HCT116 (cell line): ENCODE data around the gene PLEKHM1. TPM values are rescaled to one million over a fixed set of nuclear protein-coding genes. Genes with fewer than 3 reads are reported as not detected.
A peak's percentile ranks its signal among the peaks of the same experiment; 100 is the strongest.

Experiments used
- ATAC-seq: fragments of 200-7000 bp; cut with Tn5 transposase; 2 replicates; pipeline ENCODE4 v1.9.1; 2020; ENCODE audit warnings: mild to moderate bottlenecking, moderate library complexity
- BruUV-seq: library from RNA; stranded (reverse); fragments of 400-500 nt; replicated peaks from 2 replicates; lab custom pipeline; 2021; lab: Mats Ljungman, UMichigan
- CTCF ChIA-PET: fragments of 300-600 bp; sonication (Branson Sonifier 250); formaldehyde crosslinking; loops from one replicate; lab custom pipeline; 2021; ENCODE audit warnings: antibody characterized with exemption; lab: Charles Lee
- POLR2A ChIA-PET: fragments of 300-600, 350-600 bp; sonication (Branson Sonifier 250); formaldehyde crosslinking; loops from one replicate; lab custom pipeline; 2021; ENCODE audit warnings: antibody characterized with exemption; lab: Charles Lee
- RAD21 ChIA-PET, 2 experiments: fragments of 300-600 bp; sonication (Branson Sonifier 250); formaldehyde crosslinking; loops; one replicate each; lab custom pipeline; 2023; ENCODE audit warnings: low total read pairs in 2 of 2; ENCODE audit not compliant: uncharacterized antibody in 2 of 2, unreplicated experiment in 2 of 2, low non-redundant PET in 1 of 2; lab: Charles Lee
- DNase-seq: peaks from one replicate; pipeline ENCODE4 v3.0.0-alpha.2; 2010; ENCODE audit warnings: low read depth, low spot score
- H2AFZ ChIP-seq: fragments of 200-600 bp; shearing (Covaris generic), sonication (generic); 2 replicates; pipeline ENCODE4 v1.6.1; 2017; ENCODE audit warnings: low read depth, mixed run types, mixed read lengths, antibody characterized with exemption, low read length; ENCODE audit not compliant: poor library complexity, severe bottlenecking
- H3K27ac ChIP-seq: 2 replicates; pipeline ENCODE4 v1.5.1; 2012; ENCODE audit warnings: low read depth, low read length
- H3K27me3 ChIP-seq: fragments of 200-600 bp; sonication (generic); 2 replicates; pipeline ENCODE4 v1.6.1; 2016; ENCODE audit warnings: mixed run types, low read length, mixed read lengths; ENCODE audit not compliant: insufficient read depth
- H3K36me3 ChIP-seq, 2 experiments: fragments of 200-500 bp in 1 of 2; fragments of 200-600 bp in 1 of 2; sonication (Bioruptor generic) in 1 of 2; sonication (generic) in 1 of 2; 2 replicates each; pipeline versions ENCODE4 v1.5.1 to v1.6.1; 2014 to 2016; ENCODE audit warnings: low read length in 2 of 2, inconsistent platforms in 1 of 2, mixed read lengths in 1 of 2, mixed run types in 1 of 2; ENCODE audit not compliant: insufficient read depth in 2 of 2, control insufficient read depth in 1 of 2
- H3K4me1 ChIP-seq, 2 experiments: fragments of 200-600 bp in 1 of 2; sonication (generic) in 1 of 2; 2 replicates each; pipeline versions ENCODE4 v1.5.1 to v1.6.1; 2012 to 2017; ENCODE audit warnings: low read length in 2 of 2, inconsistent platforms in 1 of 2, mild to moderate bottlenecking in 1 of 2, mixed read lengths in 1 of 2, mixed run types in 1 of 2, moderate library complexity in 1 of 2; ENCODE audit not compliant: insufficient read depth in 2 of 2, control insufficient read depth in 1 of 2
- H3K4me2 ChIP-seq: fragments of 200-600 bp; sonication (generic); 2 replicates; pipeline ENCODE4 v1.6.1; 2017; ENCODE audit warnings: mixed run types, low read length, mixed read lengths
- H3K4me3 ChIP-seq, 2 experiments: fragments of 200-600 bp in 1 of 2; sonication (generic) in 1 of 2; replicated peaks in 1 of 2; 2 replicates each; pipeline ENCODE4 v1.5.1; 2011 to 2016; ENCODE audit warnings: low read length in 2 of 2, control low read depth in 1 of 2, low read depth in 1 of 2, mild to moderate bottlenecking in 1 of 2, mixed read lengths in 1 of 2, mixed run types in 1 of 2
- H3K79me2 ChIP-seq: fragments of 200-600 bp; sonication (generic); 2 replicates; pipeline ENCODE4 v1.6.1; 2017; ENCODE audit warnings: mild to moderate bottlenecking, mixed run types, low read length, moderate library complexity, mixed read lengths; ENCODE audit not compliant: insufficient read depth
- H3K9ac ChIP-seq: fragments of 200-600 bp; sonication (generic); 2 replicates; pipeline ENCODE4 v1.6.1; 2016; ENCODE audit warnings: low read length, mixed read lengths
- H3K9me2 ChIP-seq: fragments of 200-600 bp; sonication (generic), shearing (Covaris generic); 2 replicates; pipeline ENCODE4 v1.6.1; 2017; ENCODE audit warnings: mixed run types, mild to moderate bottlenecking, moderate library complexity; ENCODE audit not compliant: insufficient read depth
- H3K9me3 ChIP-seq, 2 experiments: fragments of 200-500 bp in 1 of 2; fragments of 200-600 bp in 1 of 2; sonication (Bioruptor generic) in 1 of 2; sonication (generic) in 1 of 2; 2 replicates each; pipeline ENCODE4 v1.6.1; 2014 to 2017; ENCODE audit warnings: low read length in 2 of 2, mixed read lengths in 2 of 2, inconsistent platforms in 1 of 2, low read depth in 1 of 2, mild to moderate bottlenecking in 1 of 2, mixed run types in 1 of 2, moderate library complexity in 1 of 2; ENCODE audit not compliant: control insufficient read depth in 1 of 2, insufficient read depth in 1 of 2
- H4K20me1 ChIP-seq: fragments of 200-600 bp; sonication (generic), shearing (Covaris generic); 2 replicates; pipeline ENCODE4 v1.6.1; 2017; ENCODE audit warnings: mixed run types, mild to moderate bottlenecking, moderate library complexity; ENCODE audit not compliant: insufficient read depth
- EGR1 ChIP-seq: IDR thresholded peaks from 2 replicates; pipeline ENCODE4 v1.6.1; 2012; ENCODE audit warnings: low read depth
- EZH2 ChIP-seq: fragments of 200-600 bp; sonication (generic); IDR thresholded peaks from 2 replicates; pipeline ENCODE4 v1.6.1; 2017; ENCODE audit warnings: antibody characterized with exemption, mixed run types
- EZH2phosphoT487 ChIP-seq: fragments of 200-600 bp; IDR thresholded peaks from 2 replicates; pipeline ENCODE4 v1.6.1; 2018; ENCODE audit warnings: antibody characterized with exemption, borderline replicate concordance
- JUND ChIP-seq: IDR thresholded peaks from 2 replicates; pipeline ENCODE4 v1.6.1; 2012
- POLR2A ChIP-seq: IDR thresholded peaks from 2 replicates; pipeline ENCODE4 v1.7.0; 2011; ENCODE audit warnings: borderline replicate concordance; ENCODE audit not compliant: insufficient read depth, insufficient read length; ENCODE audit errors: extremely low read depth
- POLR2AphosphoS5 ChIP-seq: IDR thresholded peaks from 2 replicates; pipeline ENCODE4 v1.6.1; 2011; ENCODE audit warnings: mild to moderate bottlenecking, low read depth, low read length, moderate library complexity
- RAD21 ChIP-seq: IDR thresholded peaks from 2 replicates; pipeline ENCODE4 v1.6.1; 2012; ENCODE audit warnings: low read depth, mild to moderate bottlenecking
- SIN3A ChIP-seq: IDR thresholded peaks from 2 replicates; pipeline ENCODE4 v1.6.1; 2012; ENCODE audit warnings: low read depth
- SP1 ChIP-seq: IDR thresholded peaks from 2 replicates; pipeline ENCODE4 v1.6.1; 2012; ENCODE audit warnings: low read depth
- SRF ChIP-seq: IDR thresholded peaks from 2 replicates; pipeline ENCODE4 v1.6.1; 2012; ENCODE audit warnings: low read depth
- TCF7L2 ChIP-seq: IDR thresholded peaks from 2 replicates; pipeline ENCODE4 v1.7.0; 2011; ENCODE audit warnings: borderline replicate concordance, inconsistent platforms; ENCODE audit not compliant: insufficient read depth, insufficient read length; ENCODE audit errors: extremely low read depth
- YY1 ChIP-seq: IDR thresholded peaks from 2 replicates; pipeline ENCODE4 v1.6.1; 2011; ENCODE audit warnings: low read length, low read depth, moderate library complexity, mild to moderate bottlenecking; ENCODE audit not compliant: insufficient replicate concordance; ENCODE audit errors: extremely low read depth
- intact Hi-C: fragments of 100-400 bp; cut with micrococcal nuclease; formaldehyde crosslinking; loops from 2 replicates; pipeline ENCODE4 v1.10.0; 2022
- total RNA-seq: library from RNA; stranded (reverse); gene quantifications from one replicate; pipeline ENCODE4 v1.2.1, GENCODE V29; 2021; ENCODE audit not compliant: unreplicated experiment
- TF ChIP-seq, protein P1 (sequence below), 3 experiments: fragments of 200-600 bp in 1 of 3; sonication (generic) in 1 of 3; IDR thresholded peaks in 2 of 3; conservative IDR thresholded peaks in 1 of 3; 2 replicates each; pipeline ENCODE4 v1.5.1; 2012 to 2017; ENCODE audit warnings: low read depth in 2 of 3, low read length in 2 of 3, antibody characterized with exemption in 1 of 3, borderline replicate concordance in 1 of 3, control low read depth in 1 of 3, mild to moderate bottlenecking in 1 of 3, mixed read lengths in 1 of 3, mixed run types in 1 of 3, moderate library complexity in 1 of 3; ENCODE audit not compliant: insufficient read depth in 1 of 3
- TF ChIP-seq, protein P2 (sequence below): IDR thresholded peaks from 2 replicates; pipeline ENCODE4 v1.6.1; 2011; ENCODE audit warnings: mild to moderate bottlenecking, low read length, moderate library complexity; ENCODE audit not compliant: insufficient replicate concordance; ENCODE audit errors: extremely low read depth
- TF ChIP-seq, protein P3 (sequence below): IDR thresholded peaks from 2 replicates; pipeline ENCODE4 v1.6.1; 2012; ENCODE audit warnings: low read depth

The PLEKHM1 gene
- total RNA-seq, 1 experiment from 2014 or later, result 32.8 TPM

DNA sequence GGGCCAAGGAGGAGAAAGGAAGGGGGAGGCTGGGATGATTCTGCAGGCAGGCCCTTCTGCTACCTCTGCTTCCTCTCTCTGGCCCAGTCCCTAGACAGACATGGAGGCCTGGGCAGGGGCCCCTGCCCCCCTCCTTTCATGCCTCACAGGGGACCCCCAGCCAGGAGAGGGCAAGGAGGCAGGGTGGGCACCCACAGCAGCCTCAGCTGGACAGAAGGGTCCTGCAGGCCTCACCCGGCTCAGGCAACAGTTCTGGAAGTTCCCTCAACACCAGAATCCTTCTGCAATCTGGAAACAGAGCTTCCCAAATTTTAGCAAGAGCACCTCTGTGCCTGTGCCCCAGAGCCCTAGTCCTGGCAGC, 66.6 kb downstream of the PLEKHM1 start:
- intact Hi-C loops, result loop anchor here (2.0 kb wide), 1 partner anchor 205 kb away; no protein-coding TSS in a partner anchor
- Histone ChIP-seq H3K9me2 (no peaks in the 10 kb centered on the region), H3K36me3 (peaks cover 3% of the 10 kb centered on the region in 2 experiments; a peak in 2 of 4 replicates), H3K9me3 (no peaks in the 10 kb centered on the region), H3K9ac (peak overlapping the region; percentile 90), H3K4me2 (peak overlapping the region; percentile 95), H3K27me3 (no peaks in the 10 kb centered on the region), H2AFZ (no peak overlapping the region), H3K27ac (peak overlapping the region; percentile 34; the same call in 1 of the 2 replicates), H3K4me3 (peak overlapping the region; percentile 64 to 77), H3K79me2 (peaks cover 51% of the 10 kb centered on the region), H4K20me1 (no peaks in the 10 kb centered on the region), H3K4me1 (peaks cover 9 to 40% of the 10 kb centered on the region in 2 experiments; a peak in 3 of 4 replicates)
- ChIA-PET CTCF (interaction anchor here (2.3 to 4.4 kb wide), 2 partner anchors 29 to 216 kb away, joined by 9 to 58 read pairs; no protein-coding TSS in a partner anchor), RAD21 (no interaction called here), POLR2A (no interaction called here)
- ATAC-seq (no peak), DNase-seq (no peak)
- BruUV-seq, result TSS peak; percentile 31
- no peak for TF ChIP-seq TCF7L2
- TF ChIP-seq POLR2AphosphoS5, result no peak
- no peak for TF ChIP-seq SIN3A
- no peak for TF ChIP-seq SRF
- TF ChIP-seq, protein P1, sequence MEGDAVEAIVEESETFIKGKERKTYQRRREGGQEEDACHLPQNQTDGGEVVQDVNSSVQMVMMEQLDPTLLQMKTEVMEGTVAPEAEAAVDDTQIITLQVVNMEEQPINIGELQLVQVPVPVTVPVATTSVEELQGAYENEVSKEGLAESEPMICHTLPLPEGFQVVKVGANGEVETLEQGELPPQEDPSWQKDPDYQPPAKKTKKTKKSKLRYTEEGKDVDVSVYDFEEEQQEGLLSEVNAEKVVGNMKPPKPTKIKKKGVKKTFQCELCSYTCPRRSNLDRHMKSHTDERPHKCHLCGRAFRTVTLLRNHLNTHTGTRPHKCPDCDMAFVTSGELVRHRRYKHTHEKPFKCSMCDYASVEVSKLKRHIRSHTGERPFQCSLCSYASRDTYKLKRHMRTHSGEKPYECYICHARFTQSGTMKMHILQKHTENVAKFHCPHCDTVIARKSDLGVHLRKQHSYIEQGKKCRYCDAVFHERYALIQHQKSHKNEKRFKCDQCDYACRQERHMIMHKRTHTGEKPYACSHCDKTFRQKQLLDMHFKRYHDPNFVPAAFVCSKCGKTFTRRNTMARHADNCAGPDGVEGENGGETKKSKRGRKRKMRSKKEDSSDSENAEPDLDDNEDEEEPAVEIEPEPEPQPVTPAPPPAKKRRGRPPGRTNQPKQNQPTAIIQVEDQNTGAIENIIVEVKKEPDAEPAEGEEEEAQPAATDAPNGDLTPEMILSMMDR (IDR thresholded peaks at IDR 0.05 in 2 of 3, conservative IDR thresholded peaks at IDR 0.05 in 1 of 3; ENCODE audit: borderline replicate concordance in 1 of 3, insufficient read depth in 1 of 3, low read depth in 2 of 3, low read length in 2 of 3), result no peak
- no peak for TF ChIP-seq EGR1
- TF ChIP-seq, protein P2, sequence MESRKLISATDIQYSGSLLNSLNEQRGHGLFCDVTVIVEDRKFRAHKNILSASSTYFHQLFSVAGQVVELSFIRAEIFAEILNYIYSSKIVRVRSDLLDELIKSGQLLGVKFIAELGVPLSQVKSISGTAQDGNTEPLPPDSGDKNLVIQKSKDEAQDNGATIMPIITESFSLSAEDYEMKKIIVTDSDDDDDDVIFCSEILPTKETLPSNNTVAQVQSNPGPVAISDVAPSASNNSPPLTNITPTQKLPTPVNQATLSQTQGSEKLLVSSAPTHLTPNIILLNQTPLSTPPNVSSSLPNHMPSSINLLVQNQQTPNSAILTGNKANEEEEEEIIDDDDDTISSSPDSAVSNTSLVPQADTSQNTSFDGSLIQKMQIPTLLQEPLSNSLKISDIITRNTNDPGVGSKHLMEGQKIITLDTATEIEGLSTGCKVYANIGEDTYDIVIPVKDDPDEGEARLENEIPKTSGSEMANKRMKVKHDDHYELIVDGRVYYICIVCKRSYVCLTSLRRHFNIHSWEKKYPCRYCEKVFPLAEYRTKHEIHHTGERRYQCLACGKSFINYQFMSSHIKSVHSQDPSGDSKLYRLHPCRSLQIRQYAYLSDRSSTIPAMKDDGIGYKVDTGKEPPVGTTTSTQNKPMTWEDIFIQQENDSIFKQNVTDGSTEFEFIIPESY, result no peak
- no peak for TF ChIP-seq EZH2
- TF ChIP-seq, protein P3, sequence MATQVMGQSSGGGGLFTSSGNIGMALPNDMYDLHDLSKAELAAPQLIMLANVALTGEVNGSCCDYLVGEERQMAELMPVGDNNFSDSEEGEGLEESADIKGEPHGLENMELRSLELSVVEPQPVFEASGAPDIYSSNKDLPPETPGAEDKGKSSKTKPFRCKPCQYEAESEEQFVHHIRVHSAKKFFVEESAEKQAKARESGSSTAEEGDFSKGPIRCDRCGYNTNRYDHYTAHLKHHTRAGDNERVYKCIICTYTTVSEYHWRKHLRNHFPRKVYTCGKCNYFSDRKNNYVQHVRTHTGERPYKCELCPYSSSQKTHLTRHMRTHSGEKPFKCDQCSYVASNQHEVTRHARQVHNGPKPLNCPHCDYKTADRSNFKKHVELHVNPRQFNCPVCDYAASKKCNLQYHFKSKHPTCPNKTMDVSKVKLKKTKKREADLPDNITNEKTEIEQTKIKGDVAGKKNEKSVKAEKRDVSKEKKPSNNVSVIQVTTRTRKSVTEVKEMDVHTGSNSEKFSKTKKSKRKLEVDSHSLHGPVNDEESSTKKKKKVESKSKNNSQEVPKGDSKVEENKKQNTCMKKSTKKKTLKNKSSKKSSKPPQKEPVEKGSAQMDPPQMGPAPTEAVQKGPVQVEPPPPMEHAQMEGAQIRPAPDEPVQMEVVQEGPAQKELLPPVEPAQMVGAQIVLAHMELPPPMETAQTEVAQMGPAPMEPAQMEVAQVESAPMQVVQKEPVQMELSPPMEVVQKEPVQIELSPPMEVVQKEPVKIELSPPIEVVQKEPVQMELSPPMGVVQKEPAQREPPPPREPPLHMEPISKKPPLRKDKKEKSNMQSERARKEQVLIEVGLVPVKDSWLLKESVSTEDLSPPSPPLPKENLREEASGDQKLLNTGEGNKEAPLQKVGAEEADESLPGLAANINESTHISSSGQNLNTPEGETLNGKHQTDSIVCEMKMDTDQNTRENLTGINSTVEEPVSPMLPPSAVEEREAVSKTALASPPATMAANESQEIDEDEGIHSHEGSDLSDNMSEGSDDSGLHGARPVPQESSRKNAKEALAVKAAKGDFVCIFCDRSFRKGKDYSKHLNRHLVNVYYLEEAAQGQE, result no peak
- TF ChIP-seq POLR2A, result no peak
- no peak for TF ChIP-seq SP1
- no peak for TF ChIP-seq JUND
- no peak for TF ChIP-seq YY1
- no peak for TF ChIP-seq RAD21
- no peak for TF ChIP-seq EZH2phosphoT487
